Measurements from ENCODE around the gene CA11.

CA11 gene

GRCh38 chr19:48614436-48615230 is 31.4 kb downstream of the CA11 start, which contains the start of gene FAM83E:
FAM83E (minus strand) TSS chr19:48615076; CDS start chr19:48613372, 1,704 bp downstream.
- DNase-seq (ENCODE audit: low read depth in 2 of 2, low spot score in 1 of 2), result no peak

- DNase-seq (ENCODE audit: low read depth in 2 of 2, low spot score in 1 of 2), result no peak
These were observed 32.0 kb downstream of the CA11 start for GRCh38 chr19:48613852-48614435.

- no peak for DNase-seq (ENCODE audit: low read depth in 2 of 2, low spot score in 1 of 2)
These were observed 32.7 kb downstream of the CA11 start for GRCh38 chr19:48613024-48613851.

GRCh38 chr19:48611872-48612271 is 34.1 kb downstream of the CA11 start:
- DNase-seq (ENCODE audit: low read depth in 2 of 2, low spot score in 1 of 2), result no peak

GRCh38 chr19:48609571-48610108 is 36.3 kb downstream of the CA11 start:
- DNase-seq (ENCODE audit: low read depth in 2 of 2, low spot score in 1 of 2), result no peak

GRCh38 chr19:48608798-48609263 is 37.2 kb downstream of the CA11 start:
- DNase-seq (ENCODE audit: low read depth in 2 of 2, low spot score in 1 of 2), result peak in 1 of 2 donors; percentile 18

GRCh38 chr19:48607359-48607755 is 38.6 kb downstream of the CA11 start:
- no peak for DNase-seq (ENCODE audit: low read depth in 2 of 2, low spot score in 1 of 2)

GRCh38 chr19:48606463-48607358 is 39.3 kb downstream of the CA11 start, which contains the start of gene SPACA4:
SPACA4 (plus strand) TSS chr19:48606742; CDS start chr19:48606979, 237 bp downstream.
- no peak for DNase-seq (ENCODE audit: low read depth in 2 of 2, low spot score in 1 of 2)

GRCh38 chr19:48603850-48604249 is 42.1 kb downstream of the CA11 start:
- DNase-seq (ENCODE audit: low read depth in 2 of 2, low spot score in 1 of 2), result no peak

GRCh38 chr19:48603449-48603848 is 42.5 kb downstream of the CA11 start:
- no peak for DNase-seq (ENCODE audit: low read depth in 2 of 2, low spot score in 1 of 2)

GRCh38 chr19:48603001-48603400 is 43.0 kb downstream of the CA11 start:
- DNase-seq (ENCODE audit: low read depth in 2 of 2, low spot score in 1 of 2), result no peak

- no peak for DNase-seq (ENCODE audit: low read depth in 2 of 2, low spot score in 1 of 2)
These were observed 45.1 kb downstream of the CA11 start for GRCh38 chr19:48600679-48601417.

- no peak for DNase-seq (ENCODE audit: low read depth in 2 of 2, low spot score in 1 of 2)
These were observed 46.8 kb downstream of the CA11 start for GRCh38 chr19:48598996-48599700.

GRCh38 chr19:48596679-48597465 is 49.1 kb downstream of the CA11 start:
- no peak for DNase-seq (ENCODE audit: low read depth in 2 of 2, low spot score in 1 of 2)

GRCh38 chr19:48596237-48596636 is 49.8 kb downstream of the CA11 start:
- DNase-seq (ENCODE audit: low read depth in 2 of 2, low spot score in 1 of 2), result no peak

- no peak for DNase-seq (ENCODE audit: low read depth in 2 of 2, low spot score in 1 of 2)
These were observed 50.2 kb downstream of the CA11 start for GRCh38 chr19:48595833-48596232.

GRCh38 chr19:48595171-48595570 is 50.8 kb downstream of the CA11 start:
- no peak for DNase-seq (ENCODE audit: low read depth in 2 of 2, low spot score in 1 of 2)

GRCh38 chr19:48591021-48591420 is 55.0 kb downstream of the CA11 start:
- DNase-seq (ENCODE audit: low read depth in 2 of 2, low spot score in 1 of 2), result no peak

All from stimulated activated CD8-positive, alpha-beta memory T cell treated with anti-CD3 and anti-CD28 coated beads, Interleukin-4, amount 100 ng/mL, for 1 hour (primary cell).